Left ventricle myocardium inferior (tissue), 1 donor: ENCODE results near the gene CHGA. TPM values are rescaled to one million over a fixed set of nuclear protein-coding genes. Genes with fewer than 3 reads are reported as not detected.

Source experiments
- DNase-seq: peaks from one replicate; pipeline ENCODE4 v3.0.0-alpha.2; 2020
- H3K27ac ChIP-seq: fragments of 200-600 bp; replicated peaks from 2 replicates; pipeline ENCODE4 v1.8.0; 2021
- H3K27me3 ChIP-seq: fragments of 200-600 bp; 2 replicates; pipeline ENCODE4 v1.8.0; 2021; ENCODE audit warnings: low read depth
- H3K36me3 ChIP-seq: fragments of 200-600 bp; 2 replicates; pipeline ENCODE4 v1.8.0; 2021
- H3K4me1 ChIP-seq: fragments of 200-600 bp; 2 replicates; pipeline ENCODE4 v1.8.0; 2021
- H3K4me3 ChIP-seq: fragments of 200-600 bp; 2 replicates; pipeline ENCODE4 v1.8.0; 2021; ENCODE audit warnings: mild to moderate bottlenecking, moderate library complexity
- H3K9me3 ChIP-seq: fragments of 200-600 bp; replicated peaks from 2 replicates; pipeline ENCODE4 v1.8.0; 2021
- CTCF ChIP-seq: fragments of 200-600 bp; IDR thresholded peaks from 2 replicates; pipeline ENCODE4 v1.8.0; 2021; ENCODE audit warnings: antibody characterized with exemption, mild to moderate bottlenecking, borderline replicate concordance
- intact Hi-C: fragments of 100-400 bp; cut with micrococcal nuclease; formaldehyde crosslinking; loops from one replicate; pipeline ENCODE4 v1.11.0; 2022
- total RNA-seq: library from RNA; stranded (reverse); fragmentation: NEBNext Ultra II Directional; extraction: Animal tissue kit (Norgen Biotek cat#: 25700); gene quantifications from one replicate; pipeline ENCODE4 v1.2.1, GENCODE V29; 2021
- donor health status: DM: no; HTN: yes; CAD: no; lungs with severe emphysema.

The CHGA gene
- total RNA-seq, 1 donor from 2014 or later, result not detected

- peak; percentile 15 for DNase-seq
- Histone ChIP-seq H3K27ac (peak overlapping the region; percentile 86), H3K36me3 (peaks cover 23% of the 10 kb centered on the region), H3K4me1 (peaks cover 54% of the 10 kb centered on the region), H3K27me3 (no peaks in the 10 kb centered on the region), H3K9me3 (no peaks in the 10 kb centered on the region), H3K4me3 (no peak overlapping the region)
- intact Hi-C loops, result no loop called here
- no peak for TF ChIP-seq CTCF
Observed at GRCh38 chr14:92963301-92964123, 40.6 kb downstream of the CHGA start.

- intact Hi-C loops, result no loop called here
Observed at GRCh38 chr14:92964124-92965109, 41.5 kb downstream of the CHGA start.

GRCh38 chr14:92965281-92965680, 42.3 kb downstream of the CHGA start:
- no peaks in the 10 kb centered on the region for H3K9me3 ChIP-seq
- intact Hi-C loops, result no loop called here
- no peaks in the 10 kb centered on the region for H3K27me3 ChIP-seq
- peak overlapping the region; percentile 86 for H3K27ac ChIP-seq
- peaks cover 54% of the 10 kb centered on the region for H3K4me1 ChIP-seq
- DNase-seq, result no peak
- no peak for TF ChIP-seq CTCF
- H3K36me3 ChIP-seq, result peaks cover 22% of the 10 kb centered on the region
- H3K4me3 ChIP-seq, result no peak overlapping the region

More at GRCh38 chr14:92964124-92965109, 41.5 kb downstream of the CHGA start:
- peaks cover 22% of the 10 kb centered on the region for H3K36me3 ChIP-seq
- DNase-seq, result peak; percentile 20
- H3K27ac ChIP-seq, result peak overlapping the region; percentile 86
- H3K9me3 ChIP-seq, result no peaks in the 10 kb centered on the region
- H3K27me3 ChIP-seq, result no peaks in the 10 kb centered on the region
- peaks cover 54% of the 10 kb centered on the region for H3K4me1 ChIP-seq
- no peak for TF ChIP-seq CTCF
- no peak overlapping the region for H3K4me3 ChIP-seq

GRCh38 chr14:92967346-92967926, 44.5 kb downstream of the CHGA start:
- no peaks in the 10 kb centered on the region for H3K9me3 ChIP-seq
- intact Hi-C loops, result no loop called here
- no peak overlapping the region for H3K27ac ChIP-seq
- H3K4me1 ChIP-seq, result peaks cover 68% of the 10 kb centered on the region
- TF ChIP-seq CTCF, result no peak
- H3K4me3 ChIP-seq, result no peak overlapping the region
- no peaks in the 10 kb centered on the region for H3K27me3 ChIP-seq
- no peak for DNase-seq
- peaks cover under 1% of the 10 kb centered on the region for H3K36me3 ChIP-seq
